Hippocampal formation (tissue), 2 donors: ENCODE measurements around the gene TMED3.

Experiments
- DNase-seq, 2 donors: peaks; one replicate each; lab custom pipeline; 2025; lab: John Stamatoyannopoulos, UW

Gene TMED3

GRCh38 chr15:79310985-79311900 is at the start of gene TMED3:
Gene TMED3, plus strand, starts transcription at chr15:79311112. Its CDS starts 138 bp downstream, at chr15:79311250.
- peak; percentile 40 to 61 for DNase-seq

DNA sequence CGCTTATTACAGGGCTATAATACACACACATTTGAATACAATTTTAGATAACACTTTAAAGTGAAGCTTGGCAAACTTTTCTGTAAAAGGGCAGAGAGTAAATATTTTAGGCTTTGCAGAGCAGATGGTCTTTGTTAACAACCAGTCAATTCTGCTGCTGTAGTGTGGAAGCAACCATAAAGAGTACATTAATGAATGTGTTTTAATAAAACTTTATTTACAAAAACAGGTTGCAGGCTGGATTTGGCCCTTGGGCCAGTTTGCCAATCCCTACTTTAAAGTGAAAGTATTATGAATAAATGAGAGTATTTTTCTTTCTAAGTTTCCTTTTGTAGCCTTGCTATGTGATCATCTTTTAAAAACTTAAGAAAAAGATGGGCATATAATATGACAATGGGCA is 49.1 kb upstream of the TMED3 start:
- no peak for DNase-seq

GRCh38 chr15:79265167-79265566 is 45.7 kb upstream of the TMED3 start:
- no peak for DNase-seq

DNA sequence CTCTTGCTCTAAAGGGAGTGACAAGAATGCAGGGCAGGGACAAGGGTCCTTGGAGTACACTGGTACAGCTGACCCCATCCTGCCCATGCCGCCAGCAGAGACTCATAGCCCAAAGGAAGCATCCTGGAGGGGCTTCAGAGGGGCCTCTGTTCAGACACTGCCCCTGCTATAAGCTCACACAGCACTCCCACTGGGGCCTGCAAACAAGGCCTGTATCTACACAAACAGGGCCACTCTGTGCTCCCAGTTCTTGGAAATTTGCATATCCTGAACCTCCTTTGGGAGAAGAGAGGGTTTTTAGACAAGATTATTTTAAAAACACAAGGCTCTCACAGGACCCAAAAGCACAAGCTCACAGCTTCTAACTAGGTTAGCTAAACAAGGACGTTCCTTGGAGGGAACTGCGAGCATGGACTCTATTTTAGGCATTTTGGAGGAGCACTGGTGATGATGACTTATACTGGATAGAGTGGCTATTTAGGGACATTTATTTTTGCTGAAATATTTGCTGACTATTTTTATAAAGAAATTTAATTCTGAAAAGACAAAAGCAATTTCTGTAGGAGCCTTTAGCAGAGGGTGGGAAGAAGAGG is 44.8 kb upstream of the TMED3 start:
- peak in 1 of 2 donors; percentile 12 for DNase-seq

DNA sequence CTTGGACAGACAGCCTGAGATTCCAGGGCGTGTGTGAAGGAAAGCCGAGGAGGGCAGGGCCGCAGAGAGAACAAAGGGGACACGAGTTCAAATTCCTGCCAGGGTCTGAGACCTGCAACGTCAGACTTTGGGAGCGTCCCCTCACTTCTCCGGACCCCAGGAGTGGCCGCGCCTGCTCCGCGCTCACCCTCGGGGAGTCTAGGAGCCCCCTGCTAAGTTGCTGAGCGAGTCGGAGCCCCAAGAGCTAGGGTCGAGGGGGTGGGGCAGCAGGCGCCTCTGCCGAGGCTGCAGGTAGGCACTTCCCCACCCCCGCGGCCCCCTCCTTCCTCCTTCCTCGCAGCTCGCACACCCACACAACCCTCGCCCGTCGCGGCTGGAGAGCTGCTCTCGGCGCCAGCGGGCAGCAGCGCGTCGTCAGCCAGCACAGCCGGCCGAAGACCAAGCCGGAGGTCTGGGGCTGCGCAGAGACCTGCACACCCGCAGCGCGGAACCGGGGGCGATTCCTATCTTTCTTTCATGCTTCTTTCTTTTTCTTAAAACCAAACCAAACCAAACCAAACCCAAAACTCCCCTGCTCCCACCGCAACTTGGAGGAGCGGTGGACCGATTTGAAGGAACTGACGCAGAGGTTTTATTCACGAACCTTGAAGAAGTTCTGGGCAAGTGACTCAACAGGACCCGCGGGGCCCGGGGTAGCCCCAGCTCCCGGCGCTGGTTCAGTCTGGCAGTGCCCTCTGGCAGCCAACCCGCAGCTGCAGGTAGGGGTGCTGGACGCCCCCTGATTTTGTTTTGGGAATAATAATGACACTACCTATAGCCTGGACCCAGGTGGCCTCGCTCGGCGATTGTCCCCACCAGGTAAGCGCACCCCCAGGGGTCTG is 28.3 kb upstream of the TMED3 start, which contains the start of gene ANKRD34C:
Gene ANKRD34C (plus strand): TSS at position 352 of the 881 bp plus-strand sequence. CDS start 10,563 bp downstream, outside the sequence.
- no peak for DNase-seq

DNA sequence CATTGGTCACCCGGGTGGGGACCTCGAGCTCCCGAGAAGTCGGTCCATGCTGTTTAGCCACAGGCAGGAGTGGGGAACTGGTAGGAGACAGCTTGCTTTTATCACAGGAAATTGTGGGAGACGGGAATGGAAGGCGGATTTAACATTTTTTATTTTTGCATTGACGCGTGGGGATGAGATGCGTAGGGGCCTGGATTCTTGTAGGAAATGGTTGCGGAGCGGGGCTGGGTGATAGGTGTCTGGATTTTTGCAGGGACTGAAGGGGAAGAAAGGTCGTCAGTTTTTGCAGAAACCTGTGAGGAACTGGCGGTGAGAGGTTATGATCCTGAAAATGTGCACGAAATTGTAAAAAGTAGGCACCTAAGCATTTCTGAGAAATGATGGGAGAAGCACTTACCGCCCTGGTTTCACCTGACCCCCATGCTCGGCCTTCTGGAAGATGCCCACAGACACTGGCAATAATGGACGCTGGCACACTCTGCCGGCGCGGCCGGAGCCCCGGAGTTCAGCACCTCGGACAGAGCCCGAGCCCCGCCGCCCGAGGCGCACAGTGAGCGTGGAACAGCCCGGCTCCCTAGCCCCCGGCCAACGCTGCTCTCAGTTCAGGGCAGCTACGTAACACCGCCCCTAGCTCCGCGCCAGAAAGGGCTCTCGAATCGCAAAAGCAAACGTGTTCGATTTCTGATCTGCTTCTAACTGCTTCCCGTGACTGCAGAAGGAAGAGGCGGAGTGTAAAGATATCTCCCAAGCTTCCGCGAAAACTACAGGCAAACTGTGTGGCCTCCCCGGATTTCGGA is 27.5 kb upstream of the TMED3 start:
- peak; percentile 4 to 21 for DNase-seq

DNA sequence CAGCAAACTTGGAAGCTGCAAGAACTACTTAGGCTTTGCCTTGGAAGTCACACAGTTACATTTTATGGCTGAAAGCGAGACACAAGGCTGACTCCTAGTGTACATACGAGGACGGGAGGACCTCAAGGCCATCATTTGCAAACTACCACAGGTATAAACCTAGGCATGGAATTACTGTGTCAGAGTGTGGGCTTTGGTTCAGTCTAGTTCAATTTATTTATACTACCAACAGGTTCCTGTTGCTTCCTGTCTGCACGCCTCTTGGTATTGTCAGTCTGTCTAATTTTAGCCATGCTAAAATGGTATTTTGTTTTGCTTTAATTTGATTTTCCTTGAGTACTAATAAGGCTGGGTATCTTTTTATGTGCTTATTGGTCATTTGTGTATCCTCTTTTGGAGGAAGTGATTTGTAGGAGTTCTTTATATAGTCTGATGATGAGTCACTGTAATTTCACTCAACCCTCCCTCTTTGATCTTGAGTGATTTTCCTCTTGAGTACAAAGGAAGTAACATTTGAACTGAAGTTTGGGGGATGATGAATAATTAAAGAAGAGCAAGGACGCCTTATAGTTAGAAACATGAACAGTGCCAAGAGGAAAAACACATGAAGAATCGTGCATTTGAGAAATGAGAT is 20.2 kb upstream of the TMED3 start:
- DNase-seq = no peak

DNA sequence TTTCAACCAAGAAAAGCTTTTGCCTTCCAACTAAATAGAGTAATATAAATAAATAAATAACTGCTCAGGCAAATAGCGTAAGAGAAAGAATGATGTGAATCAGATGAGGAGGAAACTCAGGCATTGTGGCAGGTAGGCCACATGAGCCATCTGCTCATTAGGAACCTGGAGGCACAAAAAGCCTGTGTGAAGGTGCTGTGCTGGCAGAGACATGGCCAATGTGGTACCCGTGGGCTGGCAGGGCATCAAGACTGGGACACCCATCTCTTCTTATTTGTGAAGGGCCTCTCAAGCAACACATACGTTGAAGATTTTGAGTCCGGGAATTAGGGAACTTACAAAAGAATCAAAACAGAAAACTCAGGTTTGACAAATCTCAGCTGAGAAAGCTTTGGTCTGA is 18.9 kb upstream of the TMED3 start:
- no peak for DNase-seq

GRCh38 chr15:79294075-79294474 is 16.8 kb upstream of the TMED3 start:
- DNase-seq = no peak

GRCh38 chr15:79296583-79296982 is 14.3 kb upstream of the TMED3 start:
- DNase-seq = no peak

- no peak for DNase-seq
Observed at GRCh38 chr15:79299126-79299840, 11.6 kb upstream of the TMED3 start.

- no peak for DNase-seq
Observed at GRCh38 chr15:79299841-79300235, 11.1 kb upstream of the TMED3 start.

- DNase-seq = no peak
Observed at GRCh38 chr15:79307251-79307650, 3.7 kb upstream of the TMED3 start.

DNA sequence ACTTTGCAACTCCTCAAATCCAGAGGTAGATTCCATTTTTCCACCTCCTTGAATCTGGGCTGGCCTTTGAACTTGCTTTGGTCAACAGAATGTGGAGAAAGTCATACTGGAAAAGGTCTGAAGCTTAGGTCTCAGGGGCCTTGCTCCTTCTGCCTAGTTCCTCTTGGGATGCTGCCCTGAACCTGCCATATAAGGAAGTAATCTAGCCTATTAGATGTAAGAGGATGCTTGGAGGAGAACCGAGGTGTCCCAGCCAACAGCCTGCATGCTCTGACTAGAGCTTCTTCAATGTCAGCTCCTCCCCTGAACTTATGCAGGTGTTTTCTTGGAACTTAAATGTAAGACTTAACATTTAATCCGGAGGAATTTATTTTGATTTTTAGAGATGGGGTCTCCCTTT is 2.0 kb upstream of the TMED3 start:
- no peak for DNase-seq

- DNase-seq = no peak
Observed at GRCh38 chr15:79310612-79310984, 314 bp upstream of the TMED3 start.

- DNase-seq = no peak
Observed at GRCh38 chr15:79311901-79312553, 1.1 kb downstream of the TMED3 start.

DNA sequence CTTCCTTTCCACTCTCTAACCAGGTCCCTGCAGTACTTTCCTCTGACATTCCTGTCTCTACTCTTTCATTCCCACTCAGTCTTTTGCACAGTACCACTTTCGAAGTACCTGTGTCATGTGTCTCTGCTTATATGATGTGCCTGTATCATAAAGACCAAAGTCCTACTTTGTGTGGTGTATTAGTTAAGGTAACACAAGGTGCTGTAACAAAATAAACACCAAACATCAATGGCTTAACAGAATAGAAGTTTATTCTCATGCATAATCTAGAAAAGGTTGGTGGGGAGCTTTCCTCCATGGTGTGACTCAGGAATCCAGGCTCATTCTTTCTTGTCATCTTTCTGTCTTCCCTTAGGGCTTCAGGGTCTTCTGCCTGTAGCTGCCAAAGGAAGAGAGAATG is 3.3 kb downstream of the TMED3 start:
- DNase-seq = no peak

DNA sequence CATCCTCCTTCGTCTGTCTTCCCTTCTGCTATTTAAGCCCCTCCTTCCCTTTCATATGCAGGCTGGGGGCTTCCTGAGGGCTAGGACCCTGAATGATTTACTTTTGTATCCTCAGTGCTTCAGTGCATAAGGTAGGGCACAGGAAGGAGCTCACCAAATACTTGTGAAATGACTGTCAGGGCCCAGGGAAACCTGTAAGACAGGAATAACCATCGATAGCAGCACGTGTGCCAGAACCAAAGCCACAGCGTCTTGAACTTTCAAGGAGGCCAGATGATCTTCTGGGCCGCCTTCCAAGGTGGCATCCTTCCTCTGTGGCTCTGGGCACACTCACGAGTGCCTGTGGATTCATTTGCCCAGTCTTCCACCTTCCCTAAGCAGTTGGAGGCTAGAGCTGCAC is 3.9 kb downstream of the TMED3 start:
- DNase-seq = no peak

- DNase-seq = peak; percentile 42 to 66
Observed at GRCh38 chr15:79315623-79316328, 4.9 kb downstream of the TMED3 start.
